GM12878 (cell line): ENCODE measurements around the gene MXRA8. TPM values are rescaled to one million over a fixed set of nuclear protein-coding genes. Genes with fewer than 3 reads are reported as not detected.
A peak's percentile ranks its signal among the peaks of the same experiment; 100 is the strongest.

Source experiments
- ATAC-seq: fragments of 200-7000 bp; cut with Tn5 transposase; 3 replicates; pipeline ENCODE4 v1.9.1; 2020; ENCODE audit warnings: mild to moderate bottlenecking, moderate library complexity
- BruUV-seq: library from RNA; stranded (reverse); fragments of 400-500 nt; replicated peaks from 2 replicates; lab custom pipeline; 2021; lab: Mats Ljungman, UMichigan
- CTCF ChIA-PET: fragments of 300-600 bp; sonication (Branson Sonifier 250); formaldehyde crosslinking; extraction: SDS; loops from one replicate; lab custom pipeline; 2021; ENCODE audit warnings: inconsistent platforms; lab: Yijun Ruan, JAX
- POLR2A ChIA-PET: fragments of 350-600 bp; formaldehyde crosslinking; extraction: SDS; loops from one replicate; lab custom pipeline; 2021; ENCODE audit warnings: inconsistent platforms; lab: Charles Lee
- RAD21 ChIA-PET: fragments of 300-600 bp; sonication (Branson Sonifier 250); formaldehyde crosslinking; loops from one replicate; lab custom pipeline; 2023; ENCODE audit warnings: antibody characterized with exemption; ENCODE audit not compliant: unreplicated experiment; lab: Charles Lee
- SMC1A ChIA-PET: fragments of 300-600 bp; sonication (Branson Sonifier 250); formaldehyde crosslinking; loops from one replicate; lab custom pipeline; 2023; ENCODE audit not compliant: unreplicated experiment, uncharacterized antibody; lab: Charles Lee
- DNase-seq: peaks from one replicate; pipeline ENCODE4 v3.0.0-alpha.2; 2011; ENCODE audit warnings: low read depth, low spot score
- FAIRE-seq: peaks from 3 replicates; lab custom pipeline; 2011; peaks lifted over from hg19 to GRCh38; lab: Jason Lieb, UNC
- H2AFZ ChIP-seq: 2 replicates; pipeline ENCODE4 v1.6.0; 2011; ENCODE audit warnings: low read depth, low read length, control low read depth; ENCODE audit not compliant: control insufficient read depth
- H3K27ac ChIP-seq: 2 replicates; pipeline ENCODE4 v1.5.1; 2011; ENCODE audit warnings: control low read depth; ENCODE audit not compliant: control insufficient read depth, insufficient read depth
- H3K27me3 ChIP-seq, 2 experiments: replicated peaks in 1 of 2; 2 replicates each; pipeline versions ENCODE4 v1.6.0 to v1.6.1; 2011; ENCODE audit warnings: low read length in 1 of 2; ENCODE audit not compliant: control insufficient read depth in 2 of 2, insufficient read depth in 2 of 2
- H3K36me3 ChIP-seq, 2 experiments: 2 replicates each; pipeline ENCODE4 v1.5.1; 2011; ENCODE audit warnings: low read length in 1 of 2; ENCODE audit not compliant: control insufficient read depth in 2 of 2, insufficient read depth in 2 of 2
- H3K4me1 ChIP-seq: 2 replicates; pipeline ENCODE4 v1.6.1; 2011; ENCODE audit warnings: mild to moderate bottlenecking, low read length, moderate library complexity, mixed read lengths; ENCODE audit not compliant: control insufficient read depth, insufficient read depth
- H3K4me2 ChIP-seq: 2 replicates; pipeline ENCODE4 v1.6.0; 2011; ENCODE audit warnings: control low read depth; ENCODE audit not compliant: control insufficient read depth, insufficient read depth
- H3K4me3 ChIP-seq: fragments of 200-600 bp; sonication (generic); 2 replicates; pipeline ENCODE4 v1.5.1; 2016
- H3K79me2 ChIP-seq: 2 replicates; pipeline ENCODE4 v1.6.0; 2011; ENCODE audit warnings: low read length; ENCODE audit not compliant: control insufficient read depth, insufficient read depth
- H3K9ac ChIP-seq: 2 replicates; pipeline ENCODE4 v1.8.0; 2011; ENCODE audit warnings: low read length, control low read depth, mixed read lengths; ENCODE audit not compliant: control insufficient read depth, insufficient read depth
- H3K9me3 ChIP-seq: replicated peaks from 3 replicates; pipeline ENCODE4 v1.5.1; 2011; ENCODE audit warnings: mild to moderate bottlenecking, low read length; ENCODE audit not compliant: control insufficient read depth, insufficient read depth
- H4K20me1 ChIP-seq: 2 replicates; pipeline ENCODE4 v1.6.0; 2011; ENCODE audit not compliant: control insufficient read depth, insufficient read depth
- BHLHE40 ChIP-seq, 2 experiments: fragments of 450-650 bp in 1 of 2; IDR thresholded peaks; 2 replicates each; pipeline ENCODE4 v1.6.1; 2011 to 2017; ENCODE audit warnings: low read depth in 2 of 2, borderline replicate concordance in 1 of 2, improper control_type of control experiment in 1 of 2, low read length in 1 of 2, mild to moderate bottlenecking in 1 of 2
- FOXM1 ChIP-seq: IDR thresholded peaks from 2 replicates; pipeline ENCODE4 v1.6.1; 2012; ENCODE audit warnings: low read depth, mild to moderate bottlenecking, inconsistent platforms, low read length, moderate library complexity
- HDAC2 ChIP-seq: fragments of 200-600 bp; sonication (generic); IDR thresholded peaks from 2 replicates; pipeline ENCODE4 v1.6.1; 2017
- JUNB ChIP-seq: IDR thresholded peaks from 2 replicates; pipeline ENCODE4 v1.6.1; 2016; ENCODE audit warnings: antibody characterized with exemption, mild to moderate bottlenecking
- REST ChIP-seq: IDR thresholded peaks from 2 replicates; pipeline ENCODE4 v1.6.1; 2012; ENCODE audit warnings: mild to moderate bottlenecking, low read depth, low read length
- SMAD5 ChIP-seq: IDR thresholded peaks from 2 replicates; pipeline ENCODE4 v1.6.1; 2016; ENCODE audit warnings: antibody characterized with exemption, low read depth
- SREBF1 ChIP-seq: IDR thresholded peaks from 2 replicates; pipeline ENCODE4 v1.6.1; 2012; ENCODE audit warnings: mild to moderate bottlenecking, low read length
- USF1 ChIP-seq: IDR thresholded peaks from 2 replicates; pipeline ENCODE4 v1.6.1; 2011; ENCODE audit warnings: borderline replicate concordance, low read depth, mild to moderate bottlenecking, moderate library complexity, mixed read lengths, low read length; ENCODE audit not compliant: insufficient read depth; ENCODE audit errors: extremely low read length
- ZNF687 ChIP-seq: fragments of 450-650 bp; IDR thresholded peaks from 2 replicates; pipeline ENCODE4 v1.6.1; 2017; ENCODE audit warnings: mild to moderate bottlenecking, moderate library complexity
- WGBS: methylation state at CpG from one replicate; pipeline ENCODE4 v1.1.6; 2016; ENCODE audit warnings: low lambda C conversion rate; ENCODE audit not compliant: insufficient replicate concordance, insufficient coverage; ENCODE audit errors: missing lambda C conversion rate; 5-methylcytosine and 5-hydroxymethylcytosine counted together
- in situ Hi-C: fragments of 300-500 bp; cut with MboI; formaldehyde crosslinking; loops from 9 replicates; pipeline ENCODE4 v1.14.3; 2018; ENCODE audit warnings: mixed read lengths
- intact Hi-C: fragments of 100-400 bp; cut with micrococcal nuclease; formaldehyde crosslinking; loops from one replicate; pipeline ENCODE4 v1.14.2; 2022; ENCODE audit not compliant: unreplicated experiment
- polyA plus RNA-seq, 11 experiments: library from polyadenylated mRNA; depleted of rRNA in 4 of 11; unstranded in 6 of 11; stranded (reverse) in 5 of 11; fragments of >200 nt; fragmentation: Nextera tagmentation in 4 of 11; fragmentation: Illumina TruSeq in 1 of 11; extraction: Ambion mirVana in 4 of 11; extraction: Trizol in 1 of 11; gene quantifications; 1 replicate in 1 of 11; 2 replicates in 10 of 11; pipeline versions ENCODE4 v1.2.1 to v1.2.3, GENCODE V29; 2011 to 2016; ENCODE audit warnings: inconsistent platforms in 2 of 11, missing spikeins in 2 of 11, low read depth in 1 of 11
- total RNA-seq, 4 experiments: library from RNA; depleted of rRNA in 3 of 4; stranded (reverse); fragments of >200 nt in 3 of 4; fragmentation: Illumina TruSeq in 1 of 4; extraction: Trizol in 1 of 4; gene quantifications; 2 replicates each; pipeline versions ENCODE4 v1.2.1 to v1.2.3, GENCODE V29; 2013 to 2021

Gene MXRA8
- total and polyA plus RNA-seq, 10 of the 15 experiments (the other 5 are each of a cell fraction or from before 2014, with no cell fraction given), result 0.11 to 0.54 (median 0.21) TPM; not detected in 6

- Histone ChIP-seq H3K27ac (peak overlapping the region; percentile 82; the same call in 1 of the 2 replicates), H3K9me3 (no peaks in the 10 kb centered on the region), H3K4me3 (peak overlapping the region; percentile 84; the same call in 1 of the 2 replicates), H3K27me3 (no peaks in the 10 kb centered on the region), H4K20me1 (no peaks in the 10 kb centered on the region), H3K4me1 (peaks cover 27% of the 10 kb centered on the region), H3K9ac (peak overlapping the region; percentile 73; the same call in 1 of the 2 replicates), H2AFZ (peak overlapping the region; percentile 83), H3K79me2 (peaks cover 25% of the 10 kb centered on the region), H3K4me2 (peak overlapping the region; percentile 99), H3K36me3 (no peaks in the 10 kb centered on the region)
- SMC1A ChIA-PET, result interaction anchor here (0.7 to 1.2 kb wide), 3 partner anchors 13 to 136 kb away, joined by 3 to 5 read pairs (median 3); no protein-coding TSS in a partner anchor
- POLR2A ChIA-PET, result interaction anchor here (0.9 kb wide), 1 partner anchor 320 kb away, joined by 3 read pairs; no protein-coding TSS in a partner anchor
- in situ Hi-C loops, result no loop called here
- 50% methylated on average over 28 of the region's 29 CpGs for WGBS
- BruUV-seq, result no TSS peak
- intact Hi-C loops, result loop anchor here (5.0 kb wide), 1 partner anchor 187 kb away; the partner anchor contains the start of gene C1orf159
- FAIRE-seq (no peak), ATAC-seq (no peak), DNase-seq (no peak)
- no peak for TF ChIP-seq ZNF687
- TF ChIP-seq SREBF1, result no peak
- TF ChIP-seq JUNB, result no peak
- TF ChIP-seq SMAD5, result no peak
- no peak for TF ChIP-seq HDAC2
- no peak for TF ChIP-seq REST
- TF ChIP-seq USF1, result peak; percentile 56
- TF ChIP-seq BHLHE40 (IDR thresholded peaks at IDR 0.05; ENCODE audit: borderline replicate concordance in 1 of 2, low read depth in 2 of 2, low read length in 1 of 2), result peak in 1 of 2 experiments; percentile 72; a peak in 2 of 4 replicates
- no peak for TF ChIP-seq FOXM1
- CTCF ChIA-PET, result interaction anchor here (0.7 to 1.5 kb wide), 7 partner anchors 20 to 212 kb away, joined by 3 to 8 read pairs (median 3); no protein-coding TSS in a partner anchor
- RAD21 ChIA-PET, result interaction anchor here (0.8 to 1.2 kb wide), 8 partner anchors 13 to 273 kb away, joined by 3 to 5 read pairs (median 4); partner anchors contain the start of gene AURKAIP1
Observed at GRCh38 chr1:1304331-1305299, 53.7 kb downstream of the MXRA8 start.
